Measurements from ENCODE around the gene ZNF326.

Gene ZNF326

GRCh38 chr1:89957107-89957506 is 37.8 kb upstream of the ZNF326 start:
- Mint-ChIP-seq H3K9me3 (peaks cover 8% of the 10 kb centered on the region), H3K36me3 (peaks cover 6% of the 10 kb centered on the region), H3K27me3 (peaks cover 2% of the 10 kb centered on the region), H3K4me3 (peak overlapping the region; percentile 39), H3K27ac (peak overlapping the region; percentile 93), H3K4me1 (peaks cover 64% of the 10 kb centered on the region)
- DNase-seq = peak; percentile 76
- CTCF ChIA-PET = interaction anchor here (1.4 kb wide), 1 partner anchor 110 kb away, joined by 5 read pairs; no protein-coding TSS in a partner anchor

GRCh38 chr1:89958851-89959654 is 35.9 kb upstream of the ZNF326 start:
- Mint-ChIP-seq H3K4me3 (no peak overlapping the region), H3K36me3 (peaks cover 6% of the 10 kb centered on the region), H3K27me3 (peaks cover 7% of the 10 kb centered on the region), H3K27ac (no peak overlapping the region), H3K4me1 (peaks cover 51% of the 10 kb centered on the region), H3K9me3 (peaks cover 8% of the 10 kb centered on the region)
- no peak for DNase-seq
- CTCF ChIA-PET = no interaction called here

- no peak for DNase-seq
- peaks cover 9% of the 10 kb centered on the region for H3K27me3 Mint-ChIP-seq
- CTCF ChIA-PET = no interaction called here
- no peak overlapping the region for H3K27ac Mint-ChIP-seq
- peaks cover 6% of the 10 kb centered on the region for H3K36me3 Mint-ChIP-seq
- peaks cover 8% of the 10 kb centered on the region for H3K9me3 Mint-ChIP-seq
- peaks cover 44% of the 10 kb centered on the region for H3K4me1 Mint-ChIP-seq
- H3K4me3 Mint-ChIP-seq = no peak overlapping the region
These were observed 35.2 kb upstream of the ZNF326 start for GRCh38 chr1:89959719-89960118.

GRCh38 chr1:89962024-89962741 is 32.7 kb upstream of the ZNF326 start:
- peaks cover 27% of the 10 kb centered on the region for H3K4me1 Mint-ChIP-seq
- peaks cover 4% of the 10 kb centered on the region for H3K36me3 Mint-ChIP-seq
- no peak overlapping the region for H3K4me3 Mint-ChIP-seq
- H3K27me3 Mint-ChIP-seq = peaks cover 23% of the 10 kb centered on the region
- H3K27ac Mint-ChIP-seq = no peak overlapping the region
- peaks cover 8% of the 10 kb centered on the region for H3K9me3 Mint-ChIP-seq
- CTCF ChIA-PET = no interaction called here
- no peak for DNase-seq

- Mint-ChIP-seq H3K9me3 (peaks cover 8% of the 10 kb centered on the region), H3K27ac (no peak overlapping the region), H3K27me3 (peaks cover 26% of the 10 kb centered on the region), H3K4me1 (peaks cover 22% of the 10 kb centered on the region), H3K36me3 (peaks cover 3% of the 10 kb centered on the region), H3K4me3 (no peak overlapping the region)
- DNase-seq = no peak
- CTCF ChIA-PET = interaction anchor here (1.6 kb wide), 1 partner anchor 9 kb away, joined by 5 read pairs; no protein-coding TSS in a partner anchor
These were observed 32.2 kb upstream of the ZNF326 start for GRCh38 chr1:89962742-89963075.

GRCh38 chr1:89965193-89965768 is 29.6 kb upstream of the ZNF326 start:
- Mint-ChIP-seq H3K27ac (no peak overlapping the region), H3K27me3 (peaks cover 30% of the 10 kb centered on the region), H3K4me1 (peaks cover 4% of the 10 kb centered on the region), H3K4me3 (no peak overlapping the region), H3K9me3 (no peaks in the 10 kb centered on the region), H3K36me3 (no peaks in the 10 kb centered on the region)
- no peak for DNase-seq
- CTCF ChIA-PET = no interaction called here

- DNase-seq = no peak
- CTCF ChIA-PET = interaction anchor here (1.4 kb wide), 1 partner anchor 25 kb away, joined by 3 read pairs; no protein-coding TSS in a partner anchor
- Mint-ChIP-seq H3K9me3 (no peaks in the 10 kb centered on the region), H3K4me1 (peaks cover 4% of the 10 kb centered on the region), H3K36me3 (no peaks in the 10 kb centered on the region), H3K4me3 (no peak overlapping the region), H3K27me3 (peaks cover 30% of the 10 kb centered on the region), H3K27ac (no peak overlapping the region)
These were observed 28.3 kb upstream of the ZNF326 start for GRCh38 chr1:89966656-89967055.

GRCh38 chr1:89971600-89971999 is 23.3 kb upstream of the ZNF326 start:
- Mint-ChIP-seq H3K36me3 (no peaks in the 10 kb centered on the region), H3K27me3 (peaks cover 33% of the 10 kb centered on the region), H3K4me3 (no peak overlapping the region)

GRCh38 chr1:89972024-89972423 is 22.9 kb upstream of the ZNF326 start:
- Mint-ChIP-seq H3K4me3 (no peak overlapping the region), H3K36me3 (no peaks in the 10 kb centered on the region), H3K27ac (no peak overlapping the region), H3K27me3 (peaks cover 32% of the 10 kb centered on the region), H3K9me3 (no peaks in the 10 kb centered on the region), H3K4me1 (peaks cover 3% of the 10 kb centered on the region)
- CTCF ChIA-PET = interaction anchor here (0.9 to 1.4 kb wide), 3 partner anchors 8 to 488 kb away, joined by 3 to 5 read pairs (median 3); no protein-coding TSS in a partner anchor
- no peak for DNase-seq

More at GRCh38 chr1:89971600-89971999, 23.3 kb upstream of the ZNF326 start:
- CTCF ChIA-PET = interaction anchor here (0.9 to 1.4 kb wide), 3 partner anchors 8 to 488 kb away, joined by 3 to 5 read pairs (median 3); no protein-coding TSS in a partner anchor
- DNase-seq = no peak
- Mint-ChIP-seq H3K9me3 (no peaks in the 10 kb centered on the region), H3K27ac (no peak overlapping the region), H3K4me1 (peaks cover 3% of the 10 kb centered on the region)

GRCh38 chr1:89973471-89974127 is 21.3 kb upstream of the ZNF326 start:
- H3K27ac Mint-ChIP-seq = no peak overlapping the region
- H3K36me3 Mint-ChIP-seq = no peaks in the 10 kb centered on the region
- CTCF ChIA-PET = interaction anchor here (0.6 kb wide), 1 partner anchor 324 kb away, joined by 3 read pairs; no protein-coding TSS in a partner anchor

GRCh38 chr1:89974256-89974655 is 20.7 kb upstream of the ZNF326 start:
- peaks cover 24% of the 10 kb centered on the region for H3K27me3 Mint-ChIP-seq
- CTCF ChIA-PET = no interaction called here
- no peaks in the 10 kb centered on the region for H3K9me3 Mint-ChIP-seq
- H3K4me3 Mint-ChIP-seq = no peak overlapping the region
- H3K36me3 Mint-ChIP-seq = no peaks in the 10 kb centered on the region
- H3K4me1 Mint-ChIP-seq = peaks cover 3% of the 10 kb centered on the region
- no peak overlapping the region for H3K27ac Mint-ChIP-seq
- DNase-seq = no peak

More at GRCh38 chr1:89973471-89974127, 21.3 kb upstream of the ZNF326 start:
- Mint-ChIP-seq H3K9me3 (no peaks in the 10 kb centered on the region), H3K27me3 (peaks cover 24% of the 10 kb centered on the region), H3K4me3 (no peak overlapping the region), H3K4me1 (peaks cover 3% of the 10 kb centered on the region)
- DNase-seq = no peak

- peaks cover 24% of the 10 kb centered on the region for H3K27me3 Mint-ChIP-seq
- no peak overlapping the region for H3K4me3 Mint-ChIP-seq
- DNase-seq = no peak
- no peaks in the 10 kb centered on the region for H3K9me3 Mint-ChIP-seq
- H3K4me1 Mint-ChIP-seq = peaks cover 3% of the 10 kb centered on the region
- CTCF ChIA-PET = no interaction called here
- H3K27ac Mint-ChIP-seq = no peak overlapping the region
- no peaks in the 10 kb centered on the region for H3K36me3 Mint-ChIP-seq
These were observed 20.0 kb upstream of the ZNF326 start for GRCh38 chr1:89974696-89975470.

GRCh38 chr1:89975540-89976125 is 19.3 kb upstream of the ZNF326 start:
- no peak overlapping the region for H3K4me3 Mint-ChIP-seq
- H3K27ac Mint-ChIP-seq = no peak overlapping the region
- CTCF ChIA-PET = interaction anchor here (0.8 kb wide), 1 partner anchor 319 kb away, joined by 3 read pairs; no protein-coding TSS in a partner anchor
- no peaks in the 10 kb centered on the region for H3K36me3 Mint-ChIP-seq
- H3K9me3 Mint-ChIP-seq = no peaks in the 10 kb centered on the region
- peaks cover 3% of the 10 kb centered on the region for H3K4me1 Mint-ChIP-seq
- H3K27me3 Mint-ChIP-seq = peaks cover 24% of the 10 kb centered on the region
- no peak for DNase-seq
